ENCODE data around the gene MSRB1.

MSRB1 gene

GRCh38 chr16:1942810-1943726 is at the start of gene MSRB1:
MSRB1 (minus strand) TSS chr16:1943199; CDS start chr16:1943156, 43 bp downstream.
- peak; percentile 98 for DNase-seq

DNA sequence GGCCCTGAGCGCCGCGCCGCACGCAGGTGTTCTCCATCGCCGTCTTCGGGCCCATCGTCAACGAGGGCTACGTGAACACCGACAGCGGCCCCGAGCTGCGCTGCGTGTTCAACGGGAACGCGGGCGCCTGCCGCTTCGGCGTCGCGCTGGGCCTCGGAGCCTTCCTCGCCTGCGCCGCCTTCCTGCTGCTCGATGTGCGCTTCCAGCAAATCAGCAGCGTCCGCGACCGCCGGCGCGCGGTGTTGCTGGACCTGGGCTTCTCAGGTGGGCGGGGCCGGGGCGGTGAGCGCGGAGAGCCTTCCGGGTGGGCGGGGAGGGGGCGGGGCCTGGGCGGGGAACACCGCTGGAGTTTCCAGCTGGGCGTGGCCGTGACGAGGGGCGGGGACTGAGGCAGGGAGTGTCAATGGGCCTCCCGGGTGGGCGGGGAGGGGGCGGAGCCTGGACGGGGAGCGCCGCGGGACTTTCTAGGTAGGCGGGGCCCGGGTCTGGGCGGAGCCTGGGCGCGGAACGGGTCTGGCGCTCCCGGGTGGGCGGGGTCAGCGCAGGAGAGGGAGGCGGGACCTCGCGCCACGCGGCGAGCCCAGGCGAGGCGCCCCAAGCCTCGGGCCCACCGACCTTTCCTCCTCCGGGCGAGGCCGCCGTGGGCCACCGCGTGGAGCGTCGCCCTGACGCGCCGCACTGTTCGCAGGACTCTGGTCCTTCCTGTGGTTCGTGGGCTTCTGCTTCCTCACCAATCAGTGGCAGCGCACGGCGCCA is 49.1 kb upstream of the MSRB1 start:
- DNase-seq, result peak; percentile 99

GRCh38 chr16:1991588-1991947 is 48.6 kb upstream of the MSRB1 start:
- no peak for DNase-seq

GRCh38 chr16:1991135-1991551 is 48.1 kb upstream of the MSRB1 start:
- peak; percentile 74 for DNase-seq

GRCh38 chr16:1990351-1991134 is 47.5 kb upstream of the MSRB1 start:
- peak; percentile 67 for DNase-seq

DNA sequence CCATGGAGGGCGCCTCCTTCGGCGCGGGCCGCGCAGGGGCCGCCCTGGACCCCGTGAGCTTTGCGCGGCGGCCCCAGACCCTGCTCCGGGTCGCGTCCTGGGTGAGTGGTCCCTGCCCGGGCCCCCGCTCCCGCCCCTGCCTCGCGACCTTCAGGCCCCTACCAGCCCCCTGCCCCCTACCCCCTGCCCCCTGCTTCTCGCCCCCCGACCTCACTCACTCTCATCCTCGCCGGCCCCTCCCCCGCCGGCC is 47.0 kb upstream of the MSRB1 start:
- no peak for DNase-seq

DNA sequence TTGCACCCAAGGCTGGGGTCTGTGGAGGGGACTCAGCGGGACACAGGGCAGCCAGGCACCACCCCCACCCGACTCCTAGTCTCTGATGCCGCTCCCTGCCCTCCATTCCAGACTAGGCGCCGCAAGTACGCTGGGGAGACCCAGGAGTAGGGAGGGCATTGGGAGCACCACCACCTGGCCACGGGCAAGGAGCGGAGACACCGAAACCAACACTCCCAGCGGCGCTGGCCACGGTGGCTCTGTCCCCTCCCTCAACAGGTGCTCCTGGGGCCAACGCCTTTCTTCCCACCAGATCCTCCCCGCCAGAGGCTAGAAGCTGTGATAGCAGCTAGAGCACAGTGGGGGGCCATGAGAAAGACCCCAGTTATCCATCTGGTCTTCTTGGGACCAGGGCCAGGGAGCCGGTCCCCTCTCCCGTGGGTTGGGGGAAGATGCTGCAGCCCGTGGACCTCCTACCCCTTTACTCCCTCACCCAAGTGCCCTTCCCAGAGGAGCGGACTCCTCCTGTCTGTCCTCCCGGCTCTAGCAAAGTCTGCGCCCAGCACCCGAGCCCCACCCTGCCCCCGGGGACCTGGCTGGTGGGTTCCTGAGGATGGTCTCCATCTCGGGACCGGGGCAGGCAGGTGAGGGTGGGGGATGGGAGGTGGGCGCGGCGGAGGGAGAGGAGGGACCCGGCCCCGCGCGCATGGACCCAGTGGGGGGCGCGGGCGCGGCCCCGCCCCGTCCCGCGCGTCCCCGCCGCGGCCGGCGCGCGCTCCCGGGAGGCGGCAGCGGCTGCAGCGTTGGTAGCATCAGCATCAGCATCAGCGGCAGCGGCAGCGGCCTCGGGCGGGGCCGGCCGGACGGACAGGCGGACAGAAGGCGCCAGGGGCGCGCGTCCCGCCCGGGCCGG is 46.5 kb upstream of the MSRB1 start, which contains the start of gene SYNGR3:
Gene SYNGR3, plus strand, starts transcription at position 762 of the 892 bp plus-strand sequence. CDS start 133 bp downstream, outside the sequence.
- no peak for DNase-seq

- no peak for DNase-seq
Observed at GRCh38 chr16:1987198-1987597, 44.2 kb upstream of the MSRB1 start.

DNA sequence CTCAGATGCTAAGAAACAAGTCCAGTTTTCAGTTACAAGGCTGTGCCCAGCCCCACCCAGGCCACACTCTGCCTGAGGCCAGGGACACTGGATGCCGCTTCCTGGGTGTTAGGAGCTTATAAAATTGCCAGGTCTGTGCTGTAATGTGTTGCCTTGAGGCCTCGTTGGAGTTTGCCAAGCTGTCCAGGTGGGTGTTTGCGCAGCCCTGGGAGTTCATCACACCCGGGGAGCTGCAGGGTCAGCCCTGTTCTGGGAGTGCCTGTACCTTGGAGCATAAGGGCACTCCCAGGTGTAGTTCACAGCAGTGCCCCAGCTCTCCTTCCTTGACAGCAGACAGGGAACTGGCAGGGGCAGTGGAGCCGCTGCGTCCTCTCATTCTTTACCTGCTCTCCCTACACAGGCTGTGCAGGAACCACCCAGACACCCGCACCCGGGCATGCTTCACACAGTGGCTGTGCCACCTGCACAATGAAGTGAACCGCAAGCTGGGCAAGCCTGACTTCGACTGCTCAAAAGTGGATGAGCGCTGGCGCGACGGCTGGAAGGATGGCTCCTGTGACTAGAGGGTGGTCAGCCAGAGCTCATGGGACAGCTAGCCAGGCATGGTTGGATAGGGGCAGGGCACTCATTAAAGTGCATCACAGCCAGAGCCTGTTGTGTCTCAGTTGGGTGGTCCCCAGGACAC is 42.6 kb upstream of the MSRB1 start:
- no peak for DNase-seq

DNA sequence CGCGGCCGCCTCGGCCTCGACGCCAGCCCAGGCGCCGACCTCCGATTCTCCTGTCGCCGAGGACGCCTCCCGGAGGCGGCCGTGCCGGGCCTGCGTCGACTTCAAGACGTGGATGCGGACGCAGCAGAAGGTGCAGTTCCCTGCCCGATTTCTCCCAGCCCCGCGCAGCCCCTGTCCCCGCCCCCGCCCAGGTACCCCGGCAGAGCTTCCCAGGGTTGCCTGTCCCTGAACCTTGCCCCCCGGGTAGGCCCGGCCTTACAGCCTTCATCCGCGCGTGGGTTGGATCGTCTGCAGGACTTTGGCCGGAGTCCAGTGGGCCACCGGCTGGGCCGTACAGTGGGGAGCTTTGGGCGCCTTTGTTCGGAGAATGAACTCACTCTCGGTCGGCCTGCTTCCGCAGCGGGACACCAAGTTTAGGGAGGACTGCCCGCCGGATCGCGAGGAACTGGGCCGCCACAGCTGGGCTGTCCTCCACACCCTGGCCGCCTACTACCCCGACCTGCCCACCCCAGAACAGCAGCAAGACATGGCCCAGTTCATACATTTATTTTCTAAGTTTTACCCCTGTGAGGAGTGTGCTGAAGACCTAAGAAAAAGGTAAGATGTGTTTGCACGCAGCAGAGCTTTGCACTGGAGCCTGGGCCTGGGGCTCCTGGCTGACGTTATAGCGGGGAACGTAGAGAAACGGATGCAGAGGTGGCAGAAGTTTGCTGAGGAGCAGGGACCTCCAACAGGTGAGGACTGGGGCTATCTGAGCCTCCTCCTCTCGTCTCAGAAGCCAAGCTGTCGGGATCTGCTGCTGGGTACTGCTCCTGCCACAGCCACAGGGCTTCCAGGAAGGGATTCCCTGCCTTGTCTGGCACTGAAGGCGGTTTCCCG is 41.6 kb upstream of the MSRB1 start:
- no peak for DNase-seq

GRCh38 chr16:1983544-1984346 is 40.7 kb upstream of the MSRB1 start, which contains the start of gene GFER:
GFER (plus strand) TSS chr16:1984193; CDS start chr16:1984219, 26 bp downstream.
- peak; percentile 81 for DNase-seq

DNA sequence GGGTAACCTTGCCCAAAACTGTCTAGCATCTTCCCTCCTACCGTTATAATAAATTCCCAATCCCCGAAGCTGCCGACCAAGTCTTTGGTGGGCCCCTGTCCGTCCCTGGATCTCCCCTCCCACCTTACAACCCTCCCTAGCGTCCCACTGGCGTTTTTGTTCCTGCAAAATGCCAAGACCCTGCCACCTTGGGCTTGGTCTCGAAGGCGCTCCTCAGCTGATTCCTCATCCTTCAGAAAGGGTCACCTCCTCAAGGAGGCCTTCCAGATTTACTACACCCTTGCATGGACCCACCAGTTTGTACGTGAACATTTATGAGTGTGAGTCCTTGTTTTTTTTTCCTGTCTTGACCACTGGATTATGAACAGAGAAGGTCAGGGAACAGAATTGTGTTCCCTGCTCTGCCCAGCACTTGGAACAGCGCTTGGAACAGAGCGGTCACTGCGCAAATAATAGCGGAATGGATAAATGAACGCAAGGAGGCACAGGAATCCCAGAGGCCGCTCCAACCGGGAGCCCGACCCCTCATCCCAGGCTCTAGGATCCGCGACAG is 40.1 kb upstream of the MSRB1 start:
- no peak for DNase-seq

DNA sequence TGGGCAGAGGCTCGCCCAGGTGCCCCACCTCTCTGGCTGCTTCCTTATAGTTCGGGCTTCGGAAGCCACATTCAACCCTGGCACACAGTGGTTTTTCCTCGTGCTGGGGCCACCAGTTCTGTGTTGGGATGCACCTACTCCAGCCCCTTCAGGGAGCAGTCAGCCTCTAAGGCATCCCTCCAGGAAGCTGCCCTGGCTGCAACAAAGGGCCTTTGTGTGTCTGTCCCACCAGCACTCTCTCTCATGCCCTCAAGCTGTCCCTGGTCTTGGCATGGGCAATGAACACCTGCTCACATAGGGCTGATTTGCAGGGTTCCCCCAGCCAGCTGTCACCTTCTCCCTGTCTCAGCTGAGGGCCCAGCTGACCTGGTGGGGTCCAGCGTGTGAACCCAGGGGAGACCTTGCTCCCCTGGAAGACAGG is 39.0 kb upstream of the MSRB1 start:
- DNase-seq, result no peak

GRCh38 chr16:1981398-1981836 is 38.4 kb upstream of the MSRB1 start, which contains the start of gene NOXO1:
NOXO1 (minus strand) TSS chr16:1981469; CDS start chr16:1981179, 290 bp downstream.
- DNase-seq, result no peak

- no peak for DNase-seq
Observed at GRCh38 chr16:1980770-1981087, 37.7 kb upstream of the MSRB1 start.

DNA sequence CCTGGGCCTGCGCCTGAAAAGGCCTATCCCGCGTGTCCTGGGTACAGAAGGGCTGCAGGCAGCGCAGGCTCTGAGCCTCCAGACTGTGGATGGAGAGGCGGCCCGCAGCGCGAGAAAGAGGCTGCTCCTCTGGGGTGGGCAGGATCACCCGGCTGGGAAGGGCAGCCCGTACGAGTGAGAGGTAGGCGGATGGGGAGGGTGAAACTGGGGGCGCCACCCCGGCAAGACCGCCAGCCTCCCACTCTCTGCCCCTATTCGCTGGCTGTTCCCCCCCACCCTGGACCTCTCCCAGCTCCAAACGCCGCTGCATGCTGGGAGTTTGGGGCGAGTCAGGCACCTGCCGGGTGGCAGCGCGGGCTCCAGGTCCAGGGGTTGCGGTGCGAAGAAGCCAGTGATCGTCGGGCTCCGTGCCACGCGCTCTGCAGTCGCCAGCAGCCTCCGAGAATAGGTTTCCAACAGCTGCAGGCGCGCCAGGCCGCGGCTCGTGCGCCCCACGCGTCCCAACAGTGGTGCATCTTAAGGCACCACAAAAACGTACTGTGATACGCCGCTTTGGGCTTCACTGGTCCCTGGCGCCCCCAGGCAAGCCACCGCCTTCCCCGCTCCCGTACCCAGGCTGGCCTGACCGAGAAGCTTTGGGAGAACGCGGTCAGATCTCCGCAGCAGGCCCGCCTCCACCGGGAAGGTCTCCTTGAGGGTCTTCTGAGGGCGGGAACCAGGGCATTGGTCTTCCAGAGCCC is 37.2 kb upstream of the MSRB1 start:
- DNase-seq, result no peak

DNA sequence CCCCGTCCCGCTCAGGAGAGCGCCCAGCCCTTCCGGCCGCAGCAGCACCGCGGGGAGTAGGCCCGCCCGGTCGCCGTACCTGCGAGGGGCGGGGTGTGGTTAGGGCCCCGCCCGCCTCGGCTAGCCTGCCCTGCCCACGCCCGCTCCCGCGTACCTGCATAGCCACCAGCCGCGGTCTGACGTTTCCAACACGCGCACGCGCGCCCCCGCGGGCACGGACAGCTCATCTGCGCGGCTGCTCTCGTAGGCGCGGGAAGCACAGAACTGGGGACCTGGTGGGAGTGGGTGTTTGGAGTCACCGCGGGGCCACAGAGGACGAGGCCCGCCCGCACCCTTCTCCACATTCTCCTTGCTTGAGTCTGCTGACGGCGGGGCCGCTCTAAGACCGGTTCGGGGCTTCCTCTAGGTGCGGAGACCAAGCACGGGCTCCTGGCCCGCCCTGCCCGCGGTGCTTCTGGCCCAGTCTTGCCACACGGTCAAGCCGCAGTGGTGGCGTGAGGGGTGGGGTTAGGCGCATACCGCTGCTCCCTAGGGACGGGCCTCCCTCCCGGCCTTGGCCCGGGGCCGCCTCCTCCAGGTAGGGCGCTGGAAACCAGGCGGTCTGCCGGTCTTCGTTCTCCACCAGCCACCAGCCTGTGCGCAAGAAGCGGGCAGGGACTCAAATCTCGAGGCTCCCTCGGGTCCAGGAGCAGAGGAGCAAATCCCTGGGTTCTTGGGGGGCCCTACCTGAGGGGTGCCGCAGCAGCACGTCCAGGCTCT is 36.5 kb upstream of the MSRB1 start:
- peak; percentile 48 for DNase-seq

Measured in CD4-positive, alpha-beta T cell treated with Interleukin-12 subunit alpha and Interleukin-12 subunit beta, for 1 hour (primary cell).